Stimulated activated CD4-positive, alpha-beta T cell treated with anti-CD3 and anti-CD28 coated beads, TNF-alpha, amount 100 ng/mL, for 48 hours (primary cell): ENCODE results near the gene MAP4K1.

Experiments used
- DNase-seq, 3 donors: peaks; one replicate each; pipeline ENCODE4 v3.0.0-alpha.2; 2020; ENCODE audit warnings: low read depth in 3 of 3

MAP4K1 gene

DNA sequence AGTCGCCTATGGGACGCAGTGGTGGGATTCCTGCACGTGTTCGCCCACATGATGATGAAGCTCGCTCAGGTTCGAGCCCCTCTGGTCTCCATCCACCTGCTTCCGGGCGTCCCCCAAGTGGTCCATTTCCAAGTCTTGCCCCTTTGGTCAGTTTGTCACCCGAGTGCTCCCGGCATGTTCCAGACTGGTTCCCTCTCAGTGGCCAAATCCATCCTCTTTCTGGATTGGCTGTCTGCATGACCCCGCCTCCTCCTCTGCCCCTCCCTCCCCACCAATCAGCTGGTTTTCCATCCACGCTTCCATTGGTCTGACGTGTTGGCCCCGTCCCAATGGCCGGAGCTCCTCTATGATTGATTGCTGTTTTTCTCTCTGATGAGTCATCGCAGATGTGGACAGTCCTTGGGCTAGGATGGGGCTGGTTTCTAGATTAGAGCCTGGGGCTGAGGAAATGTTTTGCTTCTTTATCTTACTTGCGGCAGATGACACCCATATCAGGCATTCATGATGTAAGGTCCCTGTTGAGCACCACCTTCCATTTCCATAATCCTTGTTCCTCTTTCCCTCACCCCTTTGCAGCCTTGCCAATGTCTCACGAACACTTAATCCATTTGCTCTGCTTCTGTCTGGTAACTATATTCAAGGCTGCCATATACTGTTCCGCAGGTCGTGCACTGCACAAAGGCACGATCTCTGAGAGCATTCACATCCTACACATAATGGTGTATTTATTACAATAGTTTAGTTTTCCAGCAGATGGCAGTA is 73.8 kb downstream of the MAP4K1 start:
- DNase-seq = peak in 1 of 3 donors; percentile 24

DNA sequence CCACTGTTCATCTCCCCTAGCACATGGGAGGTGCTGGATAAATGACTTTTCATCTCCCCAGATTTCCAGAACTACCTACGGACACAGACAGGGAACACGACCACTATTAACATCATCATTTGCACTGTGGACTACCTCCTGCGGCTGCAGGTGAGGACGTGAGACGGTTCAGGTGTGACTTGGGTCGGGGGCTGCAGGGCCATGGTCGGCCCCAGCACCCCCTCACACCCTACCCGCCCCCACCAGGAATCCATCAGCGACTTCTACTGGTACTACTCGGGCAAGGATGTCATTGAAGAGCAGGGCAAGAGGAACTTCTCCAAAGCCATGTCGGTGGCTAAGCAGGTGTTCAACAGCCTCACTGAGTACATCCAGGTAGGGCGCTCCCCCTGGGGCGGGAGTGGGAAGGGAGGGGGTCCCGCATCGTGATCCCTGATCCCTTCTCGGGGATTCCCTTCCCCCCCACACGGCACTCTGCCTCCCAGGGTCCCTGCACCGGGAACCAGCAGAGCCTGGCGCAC is 74.4 kb downstream of the MAP4K1 start:
- no peak for DNase-seq

- no peak for DNase-seq
These were observed 75.7 kb downstream of the MAP4K1 start for GRCh38 chr19:38542040-38542439.

GRCh38 chr19:38539751-38540150 is 78.0 kb downstream of the MAP4K1 start:
- no peak for DNase-seq

- DNase-seq = peak in 1 of 3 donors; percentile 32
These were observed 78.8 kb downstream of the MAP4K1 start for GRCh38 chr19:38538793-38539528.

- DNase-seq = no peak
These were observed 79.4 kb downstream of the MAP4K1 start for GRCh38 chr19:38538386-38538785.
